NCI-H2171 treated with DMSO at 0.1 percent for 48 hours (cell line): ENCODE data around the gene USP20.

Experiments
- DNase-seq: peaks from one replicate; lab custom pipeline; 2025; lab: John Stamatoyannopoulos, UW

Gene USP20

DNA sequence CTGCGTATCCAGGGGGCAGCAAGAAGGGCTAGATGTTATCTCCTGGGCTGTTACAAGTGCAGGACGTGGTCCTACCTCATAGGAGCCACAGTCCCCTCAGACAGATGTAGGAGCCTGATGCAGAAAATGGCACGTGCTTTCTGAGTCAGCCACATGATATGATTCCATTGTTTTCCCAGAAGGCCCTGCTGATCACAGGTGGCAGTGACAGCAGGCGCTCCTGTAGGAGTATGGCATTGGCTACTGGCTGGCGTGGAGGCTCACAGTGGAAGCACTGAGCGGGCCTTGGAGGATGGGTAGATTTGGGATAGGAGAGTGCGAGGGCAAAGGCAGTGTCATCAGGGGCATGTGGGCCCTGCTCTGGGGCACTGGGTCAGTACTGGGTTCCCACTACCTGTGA, 21.9 kb downstream of the USP20 start:
- peak; percentile 24 for DNase-seq

DNA sequence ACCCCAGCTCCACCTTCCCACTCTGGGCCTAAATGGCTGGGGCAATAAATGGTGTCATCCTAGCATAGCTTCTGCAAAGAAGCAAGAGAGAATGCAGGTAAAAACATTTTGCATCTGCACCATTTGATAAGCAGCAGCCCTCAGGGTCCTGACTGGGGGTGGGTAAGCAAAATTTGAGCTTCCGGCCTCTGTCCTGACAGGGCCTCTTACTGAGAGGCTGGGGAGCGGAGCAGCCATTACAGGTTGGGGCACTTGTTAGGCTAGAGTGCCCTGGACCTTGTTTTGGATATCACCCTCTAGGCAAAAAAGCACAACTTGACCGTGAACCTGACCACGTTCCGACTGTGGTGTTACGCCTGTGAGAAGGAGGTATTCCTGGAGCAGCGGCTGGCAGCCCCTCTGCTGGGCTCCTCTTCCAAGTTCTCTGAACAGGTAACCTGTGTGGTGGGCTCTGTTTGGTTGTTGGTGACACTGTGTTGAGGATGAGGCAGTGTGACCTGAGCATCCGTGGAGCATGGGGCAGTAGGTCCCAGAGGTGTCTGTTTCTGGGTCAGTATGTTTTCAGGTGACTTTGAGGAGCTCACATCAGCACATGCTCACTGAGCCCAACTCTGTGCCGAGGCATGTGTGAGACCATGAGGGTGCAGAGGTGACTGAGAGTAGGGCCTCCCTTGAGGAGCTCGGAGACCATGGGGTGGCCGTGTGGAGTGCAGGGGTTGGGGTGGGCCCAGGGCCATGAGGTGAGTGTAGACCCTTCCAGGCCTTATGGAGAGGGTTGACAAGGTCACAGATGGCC, 23.1 kb downstream of the USP20 start:
- no peak for DNase-seq

DNA sequence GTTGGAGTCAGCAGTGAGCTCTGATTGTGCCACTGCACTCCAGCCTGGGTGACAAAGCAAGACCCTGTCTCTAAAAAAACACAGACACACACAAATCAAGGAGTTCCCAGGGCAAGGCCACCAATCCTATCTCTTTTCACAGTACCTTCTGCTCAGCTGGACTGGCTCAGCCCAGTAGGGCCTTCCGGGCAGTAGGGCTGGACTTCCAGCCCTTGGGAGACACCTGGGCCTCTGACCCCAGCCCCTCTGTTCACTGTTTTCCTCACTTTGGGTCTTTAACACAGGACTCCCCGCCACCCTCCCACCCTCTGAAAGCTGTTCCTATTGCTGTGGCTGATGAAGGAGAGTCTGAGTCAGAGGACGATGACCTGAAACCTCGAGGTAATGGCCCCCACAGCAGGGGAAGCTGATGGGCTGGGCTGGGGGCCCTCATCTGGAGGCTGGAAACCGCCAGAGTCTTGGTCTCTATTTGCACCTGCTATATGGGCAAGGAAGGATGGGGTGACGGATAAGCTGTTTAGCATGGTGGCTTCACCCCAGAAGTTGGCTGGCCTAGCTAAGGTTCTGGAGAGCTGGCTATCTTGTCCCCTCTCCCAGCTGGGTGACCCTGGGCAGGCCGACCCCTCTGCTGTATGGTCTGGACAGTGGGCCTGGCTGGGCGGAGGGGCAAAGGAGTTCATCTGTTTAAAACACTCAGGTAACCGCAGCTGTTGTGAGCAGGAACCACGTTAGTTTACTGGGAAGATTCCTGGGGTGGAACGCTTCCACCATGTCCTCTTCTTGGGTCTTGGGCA, 25.6 kb downstream of the USP20 start:
- no peak for DNase-seq

DNA sequence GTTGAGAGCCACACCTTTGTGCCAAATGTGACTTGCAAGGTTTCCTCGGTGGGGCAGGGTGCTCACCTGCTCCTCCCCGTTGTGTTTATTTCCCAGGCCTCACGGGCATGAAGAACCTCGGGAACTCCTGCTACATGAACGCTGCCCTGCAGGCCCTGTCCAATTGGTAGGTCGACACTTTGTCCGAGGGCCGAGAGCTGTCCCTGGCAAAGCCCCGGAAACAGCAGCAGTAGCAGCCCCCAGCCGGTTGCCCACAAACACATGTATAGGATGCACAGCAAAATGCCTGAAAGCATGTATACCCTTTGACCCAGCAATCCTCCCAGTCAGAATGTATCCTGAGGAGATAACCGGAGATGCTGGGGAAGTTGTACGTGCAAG, 26.2 kb downstream of the USP20 start:
- no peak for DNase-seq

DNA sequence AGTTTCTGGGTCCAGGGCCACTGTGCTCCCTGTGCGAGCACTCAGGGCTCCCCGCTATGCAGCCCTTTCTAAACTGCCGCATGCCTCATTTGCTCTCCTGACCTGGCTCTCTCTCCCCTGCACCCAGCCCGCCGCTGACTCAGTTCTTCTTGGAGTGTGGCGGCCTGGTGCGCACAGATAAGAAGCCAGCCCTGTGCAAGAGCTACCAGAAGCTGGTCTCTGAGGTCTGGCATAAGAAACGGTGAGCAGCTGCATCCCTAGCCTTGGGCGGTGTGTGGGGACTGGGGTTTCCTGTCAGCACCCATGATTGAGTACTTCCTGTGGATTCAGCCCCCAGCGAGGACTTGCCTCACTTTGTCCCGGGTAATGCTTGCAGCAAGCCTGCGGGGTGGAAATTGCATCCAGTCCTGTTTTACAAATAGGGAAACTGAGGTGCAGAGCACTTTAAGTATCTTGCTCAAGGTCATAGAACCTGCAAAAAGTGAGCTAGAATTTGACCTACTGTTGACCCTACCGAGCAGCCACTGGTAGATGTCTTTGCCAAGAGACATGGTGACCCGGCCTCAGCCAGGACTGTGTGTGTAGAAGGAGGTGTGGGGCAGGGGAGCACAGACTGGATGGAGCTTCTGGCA, 27.9 kb downstream of the USP20 start:
- DNase-seq, result no peak

DNA sequence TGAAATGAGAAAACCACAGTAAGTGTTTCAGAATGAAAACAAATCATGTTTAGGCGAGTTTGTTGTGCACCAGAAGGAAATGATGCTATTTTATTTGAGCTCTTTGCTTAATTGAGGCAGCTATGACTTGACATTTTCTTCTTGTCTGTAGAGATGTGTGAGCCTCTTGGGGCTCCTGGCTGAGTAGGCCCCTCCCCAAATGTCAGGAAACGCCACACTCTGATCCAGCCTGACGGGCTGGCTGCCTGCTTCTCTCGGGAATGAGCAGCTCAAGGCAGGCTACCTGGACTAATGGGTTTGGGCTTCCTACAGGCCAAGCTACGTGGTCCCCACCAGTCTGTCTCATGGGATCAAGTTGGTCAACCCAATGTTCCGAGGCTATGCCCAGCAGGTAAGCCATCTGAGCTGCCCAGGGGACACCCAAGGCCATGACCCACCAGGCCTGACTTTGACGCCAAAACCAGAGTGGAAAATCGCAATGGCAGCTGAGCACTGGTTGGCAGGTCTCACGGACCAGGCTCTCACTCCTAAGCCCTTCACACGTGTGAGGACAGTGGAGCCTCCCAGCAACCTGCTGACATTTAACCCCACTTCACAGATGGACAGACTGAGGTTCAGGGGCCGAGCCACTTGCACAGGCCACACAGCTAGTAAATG, 29.9 kb downstream of the USP20 start:
- DNase-seq, result no peak

DNA sequence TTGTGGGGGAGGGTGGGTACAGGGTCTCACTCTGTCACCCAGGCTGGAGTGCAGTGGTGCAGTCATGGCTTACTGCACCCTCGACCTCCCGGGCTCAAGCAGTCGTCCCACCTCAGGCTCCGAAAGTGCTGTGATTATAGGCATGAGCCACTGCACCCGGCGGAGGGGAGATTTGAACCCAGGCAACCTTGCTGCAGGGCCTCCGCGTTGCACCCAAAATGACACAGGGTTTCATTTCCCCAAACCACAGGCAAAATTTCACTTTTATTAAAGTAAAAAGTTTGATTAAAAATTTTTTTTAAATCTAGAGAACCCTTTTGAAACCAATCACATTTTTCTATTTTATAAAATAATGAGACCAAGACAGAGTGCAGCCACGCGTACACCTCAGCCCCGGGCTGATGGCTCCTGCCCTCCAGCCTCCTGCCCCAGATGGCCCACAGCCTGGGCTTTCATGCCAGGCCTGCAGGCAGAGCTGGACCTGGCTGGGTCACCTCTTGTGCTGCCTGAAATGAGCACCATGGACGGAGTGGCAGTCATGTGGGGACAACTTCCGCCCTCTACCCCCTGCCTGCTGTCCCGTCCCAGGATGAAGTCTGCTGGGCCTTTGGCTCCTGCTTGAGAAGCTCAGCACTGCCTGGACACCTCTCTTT, 30.5 kb downstream of the USP20 start:
- DNase-seq, result no peak

DNA sequence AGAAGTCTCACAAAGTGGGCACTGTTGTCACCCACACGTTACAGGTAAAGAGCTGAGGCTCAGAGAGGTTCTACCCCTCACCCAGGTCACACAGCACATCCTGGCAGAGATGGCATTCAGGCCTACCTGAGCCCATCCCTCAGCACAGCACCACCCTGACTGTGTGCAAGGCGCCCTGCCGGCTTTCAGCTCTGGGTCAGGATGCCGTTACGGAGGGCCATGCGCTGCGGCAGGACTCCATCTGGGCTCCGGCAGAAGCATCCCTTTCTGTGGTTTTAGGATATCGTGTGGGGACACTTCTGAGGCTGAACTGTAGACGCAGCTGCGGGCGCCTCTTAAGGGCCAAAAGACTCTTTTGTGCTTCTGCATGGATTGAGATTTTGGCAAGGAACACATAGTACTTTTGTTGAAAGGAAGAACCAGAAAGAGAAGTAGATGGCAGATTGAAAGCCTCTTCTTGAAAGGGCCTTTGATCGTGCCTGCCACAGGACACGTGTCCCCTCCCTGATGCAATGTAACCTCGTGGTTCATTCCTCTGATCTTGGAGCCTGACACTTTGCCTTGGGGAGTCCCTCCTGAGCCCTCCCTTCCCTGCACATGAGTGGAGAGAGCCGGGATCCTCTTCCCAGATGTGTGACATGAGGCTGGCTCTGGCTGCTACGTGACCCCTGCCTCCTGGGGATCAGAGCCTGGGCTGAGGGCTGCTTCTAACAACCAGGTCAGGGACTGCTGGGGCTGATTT, 31.3 kb downstream of the USP20 start:
- no peak for DNase-seq

DNA sequence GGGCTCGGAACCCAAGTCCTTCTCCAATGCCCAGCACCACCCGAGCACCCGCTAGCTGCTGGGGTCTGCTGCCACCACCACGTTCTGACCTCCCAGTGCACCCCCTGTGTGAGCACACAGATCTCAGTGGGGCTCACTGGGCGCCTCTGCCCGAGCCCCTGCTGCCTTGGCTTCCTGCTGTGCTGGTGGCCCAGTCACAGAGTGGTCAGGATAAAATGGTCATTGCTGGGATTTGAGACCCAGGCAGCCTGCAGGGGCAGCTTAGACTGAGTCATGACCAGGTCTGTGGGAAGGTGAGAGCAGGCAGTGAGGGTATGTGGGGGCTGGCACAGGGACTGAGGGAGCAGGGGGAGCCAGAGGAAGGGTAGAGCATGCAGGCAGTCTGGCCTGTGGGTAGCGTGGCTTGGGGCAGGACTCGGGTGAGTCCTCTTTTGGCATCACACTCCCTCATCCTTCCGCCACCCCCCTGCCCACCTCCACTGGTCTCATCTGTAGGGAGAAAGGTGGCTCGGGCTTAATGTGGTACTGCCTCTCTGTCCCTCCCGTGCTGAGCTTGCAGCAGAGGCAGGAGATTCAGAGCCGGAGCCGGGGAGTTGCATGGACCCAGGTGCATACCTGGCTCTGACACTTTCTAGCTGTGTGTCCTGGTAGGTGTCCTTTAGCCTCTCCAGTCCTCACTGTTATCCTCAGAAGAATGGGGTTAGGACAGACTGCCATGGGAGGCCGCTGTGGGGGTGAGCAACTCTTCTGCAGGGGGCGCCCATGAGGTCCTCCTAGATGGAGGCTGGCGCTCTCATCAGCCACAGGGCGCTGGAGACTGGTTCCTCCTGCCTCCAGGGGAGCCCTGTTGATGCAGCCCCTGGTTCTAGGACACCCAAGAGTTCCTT, 32.1 kb downstream of the USP20 start:
- DNase-seq, result no peak

DNA sequence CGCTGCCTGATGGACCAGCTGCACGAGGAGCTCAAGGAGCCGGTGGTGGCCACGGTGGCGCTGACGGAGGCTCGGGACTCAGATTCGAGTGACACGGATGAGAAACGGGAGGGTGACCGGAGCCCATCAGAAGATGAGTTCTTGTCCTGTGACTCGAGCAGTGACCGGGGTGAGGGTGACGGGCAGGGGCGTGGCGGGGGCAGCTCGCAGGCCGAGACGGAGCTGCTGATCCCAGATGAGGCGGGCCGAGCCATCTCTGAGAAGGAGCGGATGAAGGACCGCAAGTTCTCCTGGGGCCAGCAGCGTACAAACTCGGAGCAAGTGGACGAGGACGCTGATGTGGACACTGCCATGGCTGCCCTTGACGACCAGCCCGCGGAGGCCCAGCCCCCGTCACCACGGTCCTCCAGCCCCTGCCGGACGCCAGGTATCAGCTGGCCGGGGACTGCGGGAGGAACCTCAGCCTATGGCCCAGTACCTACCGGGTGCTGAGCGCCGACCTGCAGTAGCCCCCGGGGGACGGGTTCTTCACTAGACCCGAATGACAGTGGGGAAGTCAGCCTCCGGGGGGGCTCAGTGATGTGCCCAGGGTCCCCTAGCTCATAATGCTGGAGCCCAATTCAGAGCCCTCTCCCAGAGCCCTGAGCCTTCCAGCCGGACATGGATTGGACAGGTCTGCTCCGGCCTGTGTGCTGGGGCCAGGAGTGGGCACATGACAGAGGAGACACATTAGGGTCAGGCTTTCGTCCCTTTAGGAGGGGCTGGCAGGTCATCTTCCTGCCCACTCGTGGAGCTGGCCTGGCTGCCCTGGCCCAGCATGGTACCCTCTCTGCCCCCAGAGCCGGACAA, 33.0 kb downstream of the USP20 start:
- no peak for DNase-seq

DNA sequence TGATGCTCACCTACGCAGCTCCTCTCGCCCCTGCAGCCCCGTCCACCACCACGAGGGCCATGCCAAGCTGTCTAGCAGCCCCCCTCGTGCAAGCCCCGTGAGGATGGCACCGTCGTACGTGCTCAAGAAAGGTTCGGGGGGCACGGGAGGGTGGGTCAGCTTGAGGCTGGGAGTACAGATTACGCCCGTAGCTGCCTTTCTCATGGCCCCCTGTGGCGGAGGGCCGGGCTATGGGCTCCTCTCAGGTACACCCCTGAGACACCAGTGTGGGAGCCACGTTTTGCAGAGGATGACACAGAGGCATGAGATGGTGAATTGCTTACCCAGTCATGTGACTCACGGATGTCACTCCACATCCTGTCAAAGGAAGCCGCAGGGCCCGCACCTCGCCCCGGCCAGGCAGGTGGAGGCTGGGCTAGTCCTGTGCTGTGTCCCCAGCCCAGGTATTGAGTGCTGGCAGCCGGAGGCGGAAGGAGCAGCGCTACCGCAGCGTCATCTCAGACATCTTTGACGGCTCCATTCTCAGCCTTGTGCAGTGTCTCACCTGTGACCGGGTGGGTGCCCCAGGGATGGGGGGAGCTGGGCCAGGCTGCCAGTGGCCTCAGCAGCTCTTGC, 33.7 kb downstream of the USP20 start:
- no peak for DNase-seq

DNA sequence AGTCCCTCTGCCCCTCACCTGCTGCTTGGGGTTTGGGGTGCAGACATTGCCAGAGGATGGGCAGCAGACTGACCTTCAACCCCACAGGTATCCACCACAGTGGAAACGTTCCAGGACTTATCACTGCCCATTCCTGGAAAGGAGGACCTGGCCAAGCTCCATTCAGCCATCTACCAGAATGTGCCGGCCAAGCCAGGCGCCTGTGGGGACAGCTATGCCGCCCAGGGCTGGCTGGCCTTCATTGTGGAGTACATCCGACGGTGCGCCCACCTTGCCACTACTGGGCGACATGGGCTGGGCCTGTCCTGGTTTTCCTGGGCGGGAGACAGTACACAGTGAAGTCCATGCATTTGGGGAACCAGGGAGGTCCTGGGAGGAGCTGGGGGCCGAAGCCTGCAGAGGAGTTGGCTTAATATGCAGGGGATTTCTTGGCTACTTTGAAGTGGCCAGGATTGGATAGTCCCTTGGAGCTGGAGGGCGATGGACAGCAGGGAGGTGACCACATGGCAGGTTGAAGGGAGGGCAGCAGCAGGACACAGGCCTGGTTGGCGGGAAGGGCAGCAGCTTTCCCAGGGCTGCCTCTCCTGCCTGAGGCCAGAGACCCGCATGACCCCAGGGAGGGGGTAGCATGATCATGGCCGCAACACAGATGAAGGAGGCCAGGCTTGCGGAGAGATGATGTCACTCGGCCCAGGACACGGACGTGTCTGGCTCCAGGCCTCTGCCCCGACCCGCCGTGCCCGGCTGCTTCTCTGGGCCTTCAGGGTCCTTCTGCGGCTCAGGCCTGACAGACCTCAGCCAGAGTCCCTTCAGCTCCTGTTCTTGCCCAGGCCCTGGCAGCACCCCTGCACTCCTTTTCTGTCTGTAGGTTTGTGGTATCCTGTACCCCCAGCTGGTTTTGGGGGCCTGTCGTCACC, 34.6 kb downstream of the USP20 start:
- no peak for DNase-seq

DNA sequence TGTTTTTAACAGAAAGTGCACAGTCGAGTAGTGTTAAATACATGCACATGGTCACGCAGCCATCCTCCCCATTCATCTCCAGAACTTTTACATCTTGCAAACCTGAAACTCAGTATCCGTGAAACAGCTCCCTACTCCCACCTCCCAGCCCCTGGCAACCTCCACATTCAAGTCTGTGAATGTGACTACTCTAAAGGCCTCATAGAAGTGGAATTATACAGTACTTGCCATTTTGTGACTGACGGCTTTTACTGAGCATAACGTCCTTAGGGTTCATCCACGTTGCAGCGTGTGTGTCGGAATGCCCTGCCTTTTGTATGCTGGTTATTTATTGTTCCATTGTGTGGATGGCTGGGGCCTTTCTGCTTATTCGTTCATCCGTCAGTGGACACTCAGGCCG, 35.8 kb downstream of the USP20 start:
- no peak for DNase-seq

DNA sequence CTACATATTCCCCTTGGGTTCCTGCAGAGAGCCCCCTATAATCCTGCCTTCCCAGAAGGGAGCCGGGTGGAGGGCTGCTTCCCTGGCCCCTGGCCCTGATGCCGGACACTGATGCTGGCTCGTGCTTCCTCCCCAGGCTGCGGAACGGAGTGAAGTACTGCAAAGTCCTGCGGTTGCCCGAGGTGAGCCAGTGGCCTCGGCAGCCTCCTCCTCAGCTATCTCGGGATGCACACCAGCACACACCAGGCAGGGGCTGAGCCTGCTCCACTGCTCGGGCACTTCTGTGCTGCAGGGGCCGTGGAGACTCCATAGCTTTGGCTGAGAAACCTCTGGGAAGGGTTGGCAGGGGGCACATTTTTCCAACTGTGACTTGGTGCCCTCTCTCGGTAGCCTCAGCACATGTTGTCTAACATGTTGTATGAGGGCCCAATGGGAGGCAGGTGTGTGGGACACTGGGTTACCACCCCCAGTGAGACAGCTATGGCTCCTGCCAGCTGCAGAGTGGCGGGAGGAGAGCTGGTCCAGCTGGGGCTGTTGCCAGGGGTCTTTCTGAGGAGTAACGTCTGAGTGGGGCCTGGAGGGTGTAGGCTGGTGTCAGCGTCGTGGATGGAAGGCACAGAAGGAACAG, 38.4 kb downstream of the USP20 start:
- DNase-seq, result no peak

DNA sequence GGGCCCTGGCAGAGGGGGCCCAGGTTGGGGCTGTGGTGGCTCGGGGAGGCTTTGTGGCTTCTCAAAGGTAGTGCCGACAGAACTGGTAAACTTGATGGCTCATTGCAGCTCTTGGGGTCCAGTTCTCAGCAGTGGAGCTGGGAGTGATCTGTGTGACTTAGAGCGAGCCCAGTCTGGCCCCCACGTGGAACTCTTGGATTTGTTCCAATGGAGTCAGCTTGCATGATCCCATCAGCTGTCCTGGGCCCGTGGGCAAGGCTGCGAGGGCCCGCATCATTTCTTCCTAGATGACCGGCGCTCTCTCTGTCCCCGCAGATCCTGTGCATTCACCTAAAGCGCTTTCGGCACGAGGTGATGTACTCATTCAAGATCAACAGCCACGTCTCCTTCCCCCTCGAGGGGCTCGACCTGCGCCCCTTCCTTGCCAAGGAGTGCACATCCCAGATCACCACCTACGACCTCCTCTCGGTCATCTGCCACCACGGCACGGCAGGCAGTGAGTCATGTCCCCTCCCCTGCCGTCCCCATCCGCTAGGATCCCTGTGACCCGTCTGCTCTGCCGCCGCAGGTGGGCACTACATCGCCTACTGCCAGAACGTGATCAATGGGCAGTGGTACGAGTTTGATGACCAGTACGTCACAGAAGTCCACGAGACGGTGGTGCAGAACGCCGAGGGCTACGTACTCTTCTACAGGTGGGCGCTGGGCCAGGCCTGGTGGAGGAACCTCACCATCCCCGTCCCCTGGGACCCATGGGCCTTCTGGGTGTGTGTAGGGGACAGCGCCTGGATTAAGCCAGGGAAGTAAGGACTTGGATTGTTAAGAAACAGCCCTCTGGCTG, 39.2 kb downstream of the USP20 start:
- no peak for DNase-seq

DNA sequence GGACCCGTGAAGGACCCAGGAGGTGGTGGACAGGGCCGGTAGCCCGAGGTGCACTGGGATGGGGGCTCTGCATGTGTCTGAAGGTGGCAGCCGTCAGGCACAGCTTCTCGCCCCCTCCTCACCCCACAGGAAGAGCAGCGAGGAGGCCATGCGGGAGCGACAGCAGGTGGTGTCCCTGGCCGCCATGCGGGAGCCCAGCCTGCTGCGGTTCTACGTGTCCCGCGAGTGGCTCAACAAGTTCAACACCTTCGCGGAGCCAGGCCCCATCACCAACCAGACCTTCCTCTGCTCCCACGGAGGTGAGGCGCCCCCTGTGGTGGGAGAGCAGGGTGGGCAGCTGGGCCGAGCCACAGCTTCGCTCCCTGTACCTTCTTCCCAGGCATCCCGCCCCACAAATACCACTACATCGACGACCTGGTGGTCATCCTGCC, 39.9 kb downstream of the USP20 start:
- no peak for DNase-seq
